HUES64 (cell line): ENCODE data around the gene SNN.

Experiments
- H3K27ac ChIP-seq: 2 replicates; pipeline ENCODE4 v1.7.0; 2013; ENCODE audit warnings: low read depth, low read length, inconsistent platforms
- H3K27me3 ChIP-seq: 2 replicates; pipeline ENCODE4 v1.6.1; 2013; ENCODE audit warnings: mild to moderate bottlenecking, low read length; ENCODE audit not compliant: insufficient read depth
- H3K36me3 ChIP-seq: 2 replicates; pipeline ENCODE4 v1.6.1; 2013; ENCODE audit warnings: mild to moderate bottlenecking, low read length; ENCODE audit not compliant: insufficient read depth
- H3K4me1 ChIP-seq: 2 replicates; pipeline ENCODE4 v1.6.1; 2013; ENCODE audit warnings: mild to moderate bottlenecking, low read length, moderate library complexity; ENCODE audit not compliant: insufficient read depth
- H3K4me3 ChIP-seq: 2 replicates; pipeline ENCODE4 v1.5.1; 2013; ENCODE audit warnings: mild to moderate bottlenecking, low read length, moderate library complexity
- H3K9ac ChIP-seq: 2 replicates; pipeline ENCODE4 v1.6.1; 2013; ENCODE audit warnings: mild to moderate bottlenecking, low read depth, low read length
- H3K9me3 ChIP-seq: 2 replicates; pipeline ENCODE4 v1.6.1; 2013; ENCODE audit warnings: low read depth, low read length; ENCODE audit not compliant: insufficient read depth
- WGBS: fragments of 150-250, 120-280 bp; methylation state at CpG from one replicate; pipeline ENCODE4 v1.1.7; 2013; ENCODE audit warnings: missing lambda C conversion rate; 5-methylcytosine and 5-hydroxymethylcytosine counted together

SNN gene

DNA sequence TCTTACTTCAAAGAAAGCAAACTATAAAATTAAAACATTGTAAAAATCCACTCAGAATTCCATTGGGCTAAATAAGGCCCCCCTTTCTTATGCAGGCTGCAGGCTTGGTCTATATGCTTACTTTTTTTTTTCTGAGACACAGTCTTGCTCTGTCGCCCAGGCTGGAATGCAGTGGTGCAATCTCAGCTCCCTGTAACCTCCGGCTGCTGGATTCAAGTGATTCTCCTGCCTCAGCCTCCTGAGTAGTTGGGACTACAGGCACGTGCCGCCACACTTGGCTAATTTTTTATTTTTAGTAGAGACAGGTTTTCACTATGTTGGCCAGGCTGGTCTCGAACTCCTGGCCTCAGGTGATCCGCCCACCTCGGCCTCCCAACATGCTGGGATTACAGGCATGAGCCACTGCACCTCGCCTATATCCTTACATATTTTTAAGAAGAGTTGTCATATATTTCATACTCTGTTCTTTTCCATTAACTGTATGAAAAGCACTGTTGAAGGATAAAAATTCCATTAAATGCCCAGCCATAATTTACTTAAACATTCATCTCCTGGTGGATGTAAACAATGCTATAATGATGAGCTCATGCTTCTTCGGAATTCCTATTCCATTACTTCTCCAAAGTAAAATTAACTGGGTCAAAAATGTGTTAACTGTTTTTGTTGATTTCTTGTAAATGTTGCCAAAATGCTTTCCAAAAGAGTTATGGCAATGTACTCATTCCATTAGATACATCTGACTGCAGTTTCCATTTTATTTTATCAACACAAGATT lies 17.8 kb downstream of the SNN start:
- Histone ChIP-seq H3K9ac (no peak overlapping the region), H3K27ac (no peak overlapping the region), H3K4me3 (no peak overlapping the region), H3K9me3 (no peaks in the 10 kb centered on the region), H3K36me3 (peaks cover 53% of the 10 kb centered on the region), H3K4me1 (no peaks in the 10 kb centered on the region; the same call in 1 of the 2 replicates), H3K27me3 (no peaks in the 10 kb centered on the region)
- 95% methylated on average over 7 of the region's 9 CpGs for WGBS

DNA sequence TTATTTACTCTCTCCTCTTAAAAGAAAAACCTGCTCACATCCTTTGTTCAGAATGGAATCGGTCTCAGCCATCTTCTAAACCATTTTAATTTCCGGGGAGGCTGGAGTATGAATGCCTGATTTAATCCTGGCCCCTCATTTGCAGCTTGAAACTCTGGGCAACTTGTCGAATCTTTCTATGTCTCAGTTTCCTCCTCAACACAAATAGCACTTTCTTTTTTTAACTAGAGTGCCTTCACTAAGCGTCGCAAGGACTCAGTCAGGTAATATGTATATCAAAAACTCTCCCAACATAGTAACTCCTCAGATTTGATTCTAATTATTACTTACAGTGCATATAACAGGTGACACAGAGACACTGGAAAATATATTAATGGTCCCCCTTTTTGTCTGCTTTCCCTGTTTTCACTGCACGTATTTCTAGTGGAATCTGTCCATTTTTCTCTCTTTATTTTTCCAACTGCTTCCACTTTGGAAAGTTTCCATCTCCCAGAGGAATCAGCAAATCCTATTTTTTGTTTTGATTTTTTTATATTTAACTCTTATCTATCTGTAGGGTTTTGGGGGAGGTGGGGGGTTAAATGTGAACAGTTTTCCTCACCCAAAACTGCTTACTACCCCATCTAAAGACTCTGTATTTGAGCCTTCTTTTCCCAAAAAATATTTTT lies 18.6 kb downstream of the SNN start:
- H3K27ac ChIP-seq, result no peak overlapping the region
- no peaks in the 10 kb centered on the region; the same call in 1 of the 2 replicates for H3K4me1 ChIP-seq
- WGBS, result 92% methylated on average over 5 of the region's 6 CpGs
- H3K4me3 ChIP-seq, result no peak overlapping the region
- H3K36me3 ChIP-seq, result peaks cover 57% of the 10 kb centered on the region
- H3K9ac ChIP-seq, result no peak overlapping the region
- H3K9me3 ChIP-seq, result no peaks in the 10 kb centered on the region
- H3K27me3 ChIP-seq, result no peaks in the 10 kb centered on the region

DNA sequence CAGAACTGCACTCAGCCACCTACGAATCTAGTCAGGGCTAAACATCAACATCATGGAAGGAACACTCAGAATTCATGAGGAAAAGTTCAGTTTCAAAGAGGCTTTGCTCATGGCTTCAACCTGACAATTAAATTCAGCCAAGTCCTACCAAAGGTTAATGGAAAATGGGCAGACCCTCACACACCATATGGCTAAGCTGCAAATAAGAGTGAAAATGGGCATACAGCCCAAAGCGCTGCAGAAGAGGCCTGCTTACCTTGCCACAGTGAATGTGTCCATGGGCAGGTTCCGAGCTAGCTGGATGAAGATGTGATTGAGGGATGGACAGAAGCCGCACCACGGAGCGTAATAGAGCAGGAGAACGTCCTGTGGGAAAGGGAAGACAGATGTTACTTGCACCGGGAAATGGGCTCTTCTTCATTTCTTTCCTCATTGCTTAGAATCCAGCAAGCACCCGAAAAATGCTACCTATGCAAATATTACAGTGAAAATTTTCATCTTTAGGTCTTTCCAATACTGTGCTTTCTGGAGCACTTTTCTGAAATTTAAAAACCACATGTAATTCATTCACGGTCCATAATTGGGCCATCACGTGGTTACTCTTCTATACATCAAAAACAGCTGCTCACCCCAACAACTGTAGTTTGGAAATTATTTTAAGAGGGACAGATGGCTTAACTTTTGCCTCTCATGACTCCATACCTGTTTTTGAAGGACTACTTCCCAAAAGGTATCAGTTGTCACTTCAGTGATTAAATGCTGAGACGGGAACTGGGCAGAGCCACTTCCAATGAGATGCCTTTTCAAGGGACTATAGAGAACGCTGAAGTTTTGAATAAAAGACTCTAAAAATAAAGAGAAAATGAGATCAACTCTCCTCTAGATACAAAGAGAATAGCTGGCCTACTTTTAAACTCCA lies 19.6 kb downstream of the SNN start:
- Histone ChIP-seq H3K4me1 (no peaks in the 10 kb centered on the region; the same call in 1 of the 2 replicates), H3K4me3 (no peak overlapping the region), H3K27me3 (no peaks in the 10 kb centered on the region), H3K27ac (no peak overlapping the region), H3K9me3 (no peaks in the 10 kb centered on the region), H3K9ac (no peak overlapping the region), H3K36me3 (peaks cover 58% of the 10 kb centered on the region)
- WGBS, result 94% methylated on average over 12 of the region's 13 CpGs

DNA sequence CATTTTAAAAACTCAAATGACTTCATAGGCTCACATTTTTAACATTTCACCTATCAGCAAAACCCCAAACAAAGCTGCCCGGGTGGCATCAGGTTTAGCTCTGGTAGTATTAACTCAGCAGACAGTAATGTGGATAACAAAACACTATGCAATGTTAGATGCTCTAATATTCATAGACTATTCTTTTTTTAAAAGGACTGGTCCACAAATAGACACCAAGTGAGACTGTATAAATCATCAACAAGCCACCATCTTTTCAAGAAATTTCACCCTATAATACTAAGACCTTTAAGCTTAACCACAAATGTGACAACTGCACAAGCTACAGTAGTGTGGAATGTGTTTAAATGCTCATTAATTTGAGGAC lies 20.2 kb downstream of the SNN start:
- Histone ChIP-seq H3K9me3 (no peaks in the 10 kb centered on the region), H3K4me1 (no peaks in the 10 kb centered on the region; the same call in 1 of the 2 replicates), H3K27me3 (no peaks in the 10 kb centered on the region), H3K36me3 (peaks cover 56% of the 10 kb centered on the region), H3K27ac (no peak overlapping the region), H3K9ac (no peak overlapping the region), H3K4me3 (no peak overlapping the region)
- WGBS, result 83% methylated on average over 1 of the region's 1 CpG

DNA sequence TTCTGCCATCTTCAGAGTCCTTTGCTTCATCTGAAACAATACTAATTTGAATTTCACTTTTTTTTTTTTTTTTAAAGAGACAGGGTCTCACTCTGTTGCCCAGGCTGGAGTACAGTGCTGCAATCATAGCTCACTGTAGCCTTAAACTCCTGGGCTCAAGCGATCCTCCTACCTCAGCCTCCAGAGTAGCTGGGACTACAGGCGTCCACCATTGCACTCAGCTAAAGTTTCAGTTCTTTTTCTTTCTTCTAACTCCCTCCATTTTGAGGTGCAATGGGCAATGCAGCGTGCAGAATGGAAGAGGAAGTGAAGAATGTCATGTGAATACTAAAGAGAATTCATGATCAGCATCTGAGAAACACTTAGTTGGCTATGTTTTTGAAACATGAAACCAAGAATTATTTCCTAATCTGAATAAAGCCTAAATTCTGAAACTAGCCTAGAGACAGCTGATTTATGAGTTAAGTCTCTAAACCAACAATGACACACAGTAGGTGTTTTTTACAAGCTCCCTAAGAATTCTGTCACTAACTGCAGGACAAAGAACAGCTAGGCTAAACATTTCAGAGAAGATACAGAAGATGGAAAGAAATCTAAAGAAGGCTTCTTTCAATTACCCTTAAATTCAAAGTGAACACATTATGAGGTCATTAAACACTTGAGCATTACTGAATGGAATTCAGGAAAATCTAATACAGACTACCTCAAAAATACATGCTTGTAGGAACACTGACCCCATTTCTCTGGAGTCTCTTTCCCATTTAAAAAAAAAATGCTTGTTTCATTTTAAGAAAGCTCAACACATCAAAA lies 21.0 kb downstream of the SNN start:
- Histone ChIP-seq H3K9me3 (no peaks in the 10 kb centered on the region), H3K27ac (no peak overlapping the region), H3K9ac (no peak overlapping the region), H3K36me3 (peaks cover 48% of the 10 kb centered on the region), H3K27me3 (no peaks in the 10 kb centered on the region), H3K4me3 (no peak overlapping the region), H3K4me1 (no peaks in the 10 kb centered on the region; the same call in 1 of the 2 replicates)
- WGBS, result 92% methylated on average over 3 of the region's 3 CpGs

DNA sequence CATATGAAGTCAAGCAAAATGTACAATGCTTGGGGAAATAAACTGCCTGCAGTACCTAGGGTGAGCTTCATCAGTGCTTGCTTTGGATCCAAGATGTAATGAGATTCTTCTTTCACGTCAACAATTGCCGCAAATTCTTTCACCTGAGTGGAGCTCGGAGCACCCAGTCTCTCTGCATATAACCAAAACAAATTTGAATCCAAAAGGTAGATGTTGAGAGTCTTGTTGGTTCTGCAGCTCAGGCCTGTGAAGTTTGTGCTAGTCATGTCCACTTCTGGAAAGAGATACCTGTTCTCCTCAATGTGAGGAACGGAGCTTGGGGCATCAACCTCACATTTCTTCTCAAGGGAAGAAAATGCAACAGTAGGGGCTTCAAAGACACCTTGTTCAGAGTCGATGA lies 23.0 kb downstream of the SNN start:
- H3K4me1 ChIP-seq, result no peaks in the 10 kb centered on the region; the same call in 1 of the 2 replicates
- H3K9ac ChIP-seq, result no peak overlapping the region
- WGBS, result 93% methylated on average over 5 of the region's 5 CpGs
- H3K36me3 ChIP-seq, result peaks cover 56% of the 10 kb centered on the region
- H3K27ac ChIP-seq, result no peak overlapping the region
- H3K9me3 ChIP-seq, result no peaks in the 10 kb centered on the region
- H3K4me3 ChIP-seq, result no peak overlapping the region
- H3K27me3 ChIP-seq, result no peaks in the 10 kb centered on the region

DNA sequence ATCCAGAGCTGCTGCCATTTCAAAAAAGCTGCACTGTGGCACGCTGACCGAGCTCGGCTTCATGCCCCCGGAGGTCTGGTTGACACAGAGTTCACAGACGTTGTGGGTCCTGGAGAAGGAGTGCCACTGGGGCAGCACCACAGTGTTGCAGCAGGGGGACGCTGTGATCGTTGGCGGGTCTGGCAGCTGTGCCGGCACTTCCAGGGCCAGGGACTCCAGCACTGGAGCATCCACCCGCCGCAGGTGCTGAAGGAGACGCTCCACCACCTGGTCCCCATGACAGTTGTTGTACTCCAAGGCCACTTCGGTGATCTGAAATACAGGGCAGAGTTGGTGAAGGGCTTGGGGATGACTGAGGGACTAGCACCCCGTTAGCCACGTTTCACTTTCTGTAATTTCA lies 23.5 kb downstream of the SNN start:
- Histone ChIP-seq H3K4me3 (no peak overlapping the region), H3K27me3 (no peaks in the 10 kb centered on the region), H3K9ac (no peak overlapping the region), H3K4me1 (no peaks in the 10 kb centered on the region; the same call in 1 of the 2 replicates), H3K36me3 (peaks cover 56% of the 10 kb centered on the region), H3K27ac (no peak overlapping the region), H3K9me3 (no peaks in the 10 kb centered on the region)
- 96% methylated on average over 15 of the region's 15 CpGs for WGBS

DNA sequence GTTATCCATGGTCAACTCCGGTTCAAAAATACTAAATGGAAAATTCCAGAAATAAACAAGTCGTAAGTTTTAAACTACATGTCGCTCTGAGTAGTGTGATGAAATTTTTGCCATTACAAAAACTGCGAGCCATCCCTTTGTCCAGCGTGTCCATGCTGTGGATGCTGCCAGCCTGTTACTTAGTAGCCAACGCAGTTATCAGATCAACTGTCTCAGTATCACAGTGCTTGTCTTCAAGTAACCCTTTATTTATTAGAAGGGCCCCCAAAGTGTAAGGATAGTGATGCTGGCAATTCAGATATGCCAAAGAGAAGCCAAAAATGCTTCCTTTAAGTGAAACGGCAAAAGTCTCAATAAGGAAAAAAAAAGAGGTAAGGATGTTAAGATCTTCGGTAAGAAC lies 23.9 kb downstream of the SNN start:
- Histone ChIP-seq H3K9me3 (no peaks in the 10 kb centered on the region), H3K4me1 (no peaks in the 10 kb centered on the region; the same call in 1 of the 2 replicates), H3K9ac (no peak overlapping the region), H3K27ac (no peak overlapping the region), H3K36me3 (peaks cover 56% of the 10 kb centered on the region), H3K4me3 (no peak overlapping the region), H3K27me3 (no peaks in the 10 kb centered on the region)
- WGBS, result 95% methylated on average over 8 of the region's 8 CpGs

DNA sequence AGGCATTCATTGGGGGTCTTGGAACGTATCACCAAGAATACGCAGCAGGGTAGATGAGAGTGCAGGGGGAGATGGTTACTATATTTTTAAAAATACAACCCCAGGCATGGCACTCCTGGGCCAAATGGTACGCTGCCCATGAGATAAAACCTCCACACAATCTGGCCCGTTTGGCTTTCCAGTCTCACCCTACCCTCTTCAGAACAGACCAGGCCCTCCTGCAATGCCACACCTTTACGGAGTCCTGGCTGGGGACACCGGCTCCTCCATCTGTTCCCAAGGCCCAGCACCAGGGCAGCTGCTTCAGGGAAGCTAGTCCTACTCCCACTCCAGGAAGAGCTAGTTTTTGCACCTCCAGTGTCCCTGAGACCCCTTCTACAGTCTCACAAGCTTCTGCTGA lies 24.4 kb downstream of the SNN start:
- no peak overlapping the region for H3K4me3 ChIP-seq
- H3K36me3 ChIP-seq, result peaks cover 56% of the 10 kb centered on the region
- no peaks in the 10 kb centered on the region for H3K27me3 ChIP-seq
- H3K9me3 ChIP-seq, result no peaks in the 10 kb centered on the region
- H3K9ac ChIP-seq, result no peak overlapping the region
- WGBS, result 94% methylated on average over 5 of the region's 6 CpGs
- no peaks in the 10 kb centered on the region; the same call in 1 of the 2 replicates for H3K4me1 ChIP-seq
- H3K27ac ChIP-seq, result no peak overlapping the region

DNA sequence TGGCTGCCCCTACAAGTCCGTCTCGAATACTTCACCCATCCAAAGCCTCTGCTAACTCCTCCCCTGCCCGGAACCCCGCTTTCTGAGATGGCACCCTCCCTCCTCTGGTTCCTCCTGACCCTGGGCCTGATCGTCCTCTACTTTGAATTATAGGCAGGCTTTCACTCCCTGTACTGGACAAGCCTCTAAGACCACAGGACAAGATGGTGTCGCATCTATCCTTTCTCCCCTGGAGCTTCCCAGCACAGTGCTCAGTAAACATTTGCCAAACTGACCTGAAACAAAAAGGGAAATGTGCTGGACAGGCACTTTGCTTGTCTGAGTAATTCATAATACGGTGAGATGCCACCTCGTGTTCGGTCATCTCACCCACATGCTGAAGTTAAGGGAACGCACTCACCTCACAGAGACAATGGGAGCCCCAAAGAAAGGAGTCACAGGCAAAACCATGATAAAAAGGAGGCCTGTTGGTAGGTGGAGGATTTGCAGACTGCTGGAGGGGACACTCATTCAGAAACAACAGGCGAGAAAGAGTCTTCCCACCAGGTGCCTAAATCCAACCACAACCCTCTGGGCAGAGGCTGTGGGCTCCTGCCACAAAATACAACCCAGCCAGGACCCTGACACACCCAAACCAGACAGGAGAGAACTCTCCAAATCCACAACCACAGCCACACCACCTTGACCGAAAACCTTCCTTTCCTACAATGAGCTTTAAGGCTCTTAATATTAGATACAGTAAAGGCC lies 28.2 kb downstream of the SNN start:
- Histone ChIP-seq H3K9ac (no peak overlapping the region), H3K4me3 (no peak overlapping the region), H3K27ac (no peak overlapping the region), H3K9me3 (no peaks in the 10 kb centered on the region), H3K27me3 (no peaks in the 10 kb centered on the region), H3K4me1 (no peaks in the 10 kb centered on the region), H3K36me3 (peaks cover 39% of the 10 kb centered on the region)
- WGBS, result 93% methylated on average over 11 of the region's 12 CpGs
